ENCODE data around the gene ZNF296.

The ZNF296 gene

DNA sequence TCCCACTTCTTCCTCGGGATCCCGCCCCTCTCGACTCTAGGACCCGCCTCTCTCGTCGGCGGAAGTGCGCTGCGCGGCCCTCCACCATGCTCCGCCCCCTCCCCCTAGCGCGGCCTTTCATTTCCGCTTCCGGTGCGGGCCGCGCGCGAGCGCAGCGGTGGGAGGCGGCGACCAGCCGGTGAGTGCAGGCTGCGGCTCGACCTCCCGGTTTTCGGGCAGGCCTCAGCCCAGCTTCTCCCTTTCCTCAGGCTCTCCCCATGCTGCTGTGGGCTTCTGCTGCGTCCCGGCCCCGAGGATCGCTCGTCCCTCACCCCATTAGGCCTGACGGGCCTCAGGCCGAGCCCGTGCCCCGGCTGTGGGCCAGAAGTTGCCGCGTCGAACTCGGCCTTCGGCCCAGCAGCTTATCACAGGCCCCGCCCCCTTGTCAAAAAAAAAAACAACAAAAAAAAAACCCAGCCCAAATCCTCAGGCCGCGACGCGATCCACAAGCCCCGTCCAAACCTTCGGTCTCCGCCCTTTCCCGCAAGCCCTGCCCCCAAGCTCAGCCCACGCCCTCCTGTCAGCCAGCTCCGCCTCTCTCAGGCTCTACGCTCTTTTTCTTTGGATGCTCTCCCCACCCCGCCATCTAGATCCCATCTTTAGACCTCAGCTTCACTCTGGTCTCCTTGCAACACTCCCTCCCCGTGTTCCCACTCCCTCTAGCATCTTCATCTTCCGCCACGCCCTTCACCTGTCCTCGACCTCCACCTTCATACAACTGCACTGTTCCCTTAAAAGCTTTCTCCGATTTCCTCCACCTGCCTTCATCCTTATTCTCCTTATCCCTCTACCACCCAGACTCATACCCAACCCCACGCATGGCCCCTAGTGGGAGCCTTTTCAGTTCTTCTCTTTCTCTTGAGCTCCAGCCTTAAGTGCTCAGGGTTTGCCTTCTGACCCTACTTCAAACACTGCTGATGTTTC is 37.1 kb downstream of the ZNF296 start, which contains the start of gene CLASRP:
TSS of gene CLASRP (plus strand) at position 115 of the 963 bp plus-strand sequence. CDS start 1,168 bp downstream, outside the sequence.
- TF ChIP-seq CTCF (IDR thresholded peaks at IDR 0.05; ENCODE audit: low read depth, low read length), result no peak
- peak; percentile 89 to 95 for DNase-seq (ENCODE audit: low read depth in 2 of 2)
- H3K4me3 ChIP-seq (replicated peaks in 1 of 2; ENCODE audit: low read depth in 2 of 2, low read length in 2 of 2), result peak within 1 kb of the TSS; percentile 85 to 100

- DNase-seq (ENCODE audit: low read depth in 2 of 2), result no peak
- no peak for TF ChIP-seq CTCF (IDR thresholded peaks at IDR 0.05; ENCODE audit: low read depth, low read length)
- no peak overlapping the region for H3K4me3 ChIP-seq (replicated peaks in 1 of 2; ENCODE audit: low read depth in 2 of 2, low read length in 2 of 2)
These were observed 38.7 kb downstream of the ZNF296 start for GRCh38 chr19:45037393-45038169.

DNA sequence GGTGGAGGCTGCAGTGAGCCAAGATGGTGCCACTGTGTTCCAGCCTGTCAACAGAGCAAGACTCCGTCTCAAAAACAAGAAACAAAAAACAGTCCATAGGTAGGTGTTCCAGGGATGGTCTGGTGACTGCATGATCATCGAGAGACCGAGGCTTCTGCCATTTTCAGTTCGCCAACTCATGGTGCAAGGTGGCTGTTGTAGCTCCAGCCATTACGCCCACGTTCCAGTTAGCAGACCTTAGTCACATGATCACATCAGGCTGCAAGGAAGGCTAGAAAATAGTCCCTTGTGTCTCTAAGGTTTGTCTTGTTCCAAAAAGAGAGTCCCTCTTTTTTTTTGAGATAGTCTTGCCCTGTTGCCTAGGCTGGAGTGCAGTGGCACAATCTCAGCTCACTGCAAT is 40.5 kb downstream of the ZNF296 start:
- TF ChIP-seq CTCF (IDR thresholded peaks at IDR 0.05; ENCODE audit: low read depth, low read length), result no peak
- H3K4me3 ChIP-seq (replicated peaks in 1 of 2; ENCODE audit: low read depth in 2 of 2, low read length in 2 of 2), result no peak overlapping the region
- DNase-seq (ENCODE audit: low read depth in 2 of 2), result no peak

GRCh38 chr19:45032421-45032820 is 43.9 kb downstream of the ZNF296 start:
- H3K4me3 ChIP-seq (replicated peaks in 1 of 2; ENCODE audit: low read depth in 2 of 2, low read length in 2 of 2), result no peak overlapping the region
- TF ChIP-seq CTCF (IDR thresholded peaks at IDR 0.05; ENCODE audit: low read depth, low read length), result no peak
- DNase-seq (ENCODE audit: low read depth in 2 of 2), result no peak

DNA sequence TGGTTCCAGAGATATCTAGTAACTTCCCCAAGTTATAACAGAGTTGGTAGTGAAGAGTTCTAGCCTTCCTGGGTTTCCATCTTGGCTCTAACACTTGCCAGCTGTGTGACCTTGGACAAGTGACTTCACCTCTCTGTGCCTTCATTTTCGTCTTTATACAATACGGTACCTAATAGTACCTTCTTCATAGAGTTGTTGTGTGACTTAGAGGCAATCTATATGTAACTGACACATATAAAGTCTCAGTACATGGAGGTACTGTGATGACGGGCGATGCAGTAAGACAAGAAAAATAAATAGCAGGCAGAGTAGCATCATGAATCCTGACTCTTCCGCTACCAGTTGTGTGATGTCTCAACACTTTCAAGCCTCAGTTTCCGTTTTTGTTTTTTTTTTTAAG is 45.5 kb downstream of the ZNF296 start:
- DNase-seq (ENCODE audit: low read depth in 2 of 2), result no peak
- no peak for TF ChIP-seq CTCF (IDR thresholded peaks at IDR 0.05; ENCODE audit: low read depth, low read length)
- no peak overlapping the region for H3K4me3 ChIP-seq (replicated peaks in 1 of 2; ENCODE audit: low read depth in 2 of 2, low read length in 2 of 2)

- no peak overlapping the region for H3K4me3 ChIP-seq (replicated peaks in 1 of 2; ENCODE audit: low read depth in 2 of 2, low read length in 2 of 2)
- DNase-seq (ENCODE audit: low read depth in 2 of 2), result no peak
- TF ChIP-seq CTCF (IDR thresholded peaks at IDR 0.05; ENCODE audit: low read depth, low read length), result no peak
These were observed 48.9 kb downstream of the ZNF296 start for GRCh38 chr19:45027371-45027770.

Data from cardiac fibroblast (primary cell).